ENCODE measurements around the gene B3GAT2.
A peak's percentile ranks its signal among the peaks of the same experiment; 100 is the strongest.
"Not testable (repeated sequence)": the region's sequence is repeated elsewhere in the genome, so short reads cannot be mapped to it uniquely, and the experiment has no call there.

Gene B3GAT2

GRCh38 chr6:70956451-70957283 lies at the start of gene B3GAT2:
TSS of gene B3GAT2 (minus strand) at chr6:70957060. CDS start at chr6:70956429, 631 bp downstream.
- DNase-seq (ENCODE audit: low read depth): no peak

GRCh38 chr6:70998148-70998547 lies 41.3 kb upstream of the B3GAT2 start:
- DNase-seq (ENCODE audit: low read depth): no peak

- no peak for DNase-seq (ENCODE audit: low read depth)
These were observed 40.5 kb upstream of the B3GAT2 start for GRCh38 chr6:70997379-70997778.

GRCh38 chr6:70996106-70996505 lies 39.2 kb upstream of the B3GAT2 start:
- no peak for DNase-seq (ENCODE audit: low read depth)

GRCh38 chr6:70995411-70995810 lies 38.6 kb upstream of the B3GAT2 start:
- no peak for DNase-seq (ENCODE audit: low read depth)

- DNase-seq (ENCODE audit: low read depth): no peak
These were observed 34.4 kb upstream of the B3GAT2 start for GRCh38 chr6:70991253-70991652.

- no peak for DNase-seq (ENCODE audit: low read depth)
These were observed 28.3 kb upstream of the B3GAT2 start for GRCh38 chr6:70985156-70985555.

- no peak for DNase-seq (ENCODE audit: low read depth)
These were observed 25.9 kb upstream of the B3GAT2 start for GRCh38 chr6:70982747-70983146.

GRCh38 chr6:70980727-70981126 lies 23.9 kb upstream of the B3GAT2 start:
- no peak for DNase-seq (ENCODE audit: low read depth)

GRCh38 chr6:70973604-70974003 lies 16.7 kb upstream of the B3GAT2 start:
- no peak for DNase-seq (ENCODE audit: low read depth)

- no peak for DNase-seq (ENCODE audit: low read depth)
These were observed 10.2 kb upstream of the B3GAT2 start for GRCh38 chr6:70967049-70967448.

- DNase-seq (ENCODE audit: low read depth): no peak
These were observed 391 bp upstream of the B3GAT2 start for GRCh38 chr6:70957284-70957617.

- no peak for DNase-seq (ENCODE audit: low read depth)
These were observed 739 bp downstream of the B3GAT2 start for GRCh38 chr6:70956191-70956450.

GRCh38 chr6:70955441-70956190 lies 1.2 kb downstream of the B3GAT2 start:
- peak; percentile 23 for DNase-seq (ENCODE audit: low read depth)

- no peak for DNase-seq (ENCODE audit: low read depth)
These were observed 2.1 kb downstream of the B3GAT2 start for GRCh38 chr6:70954750-70955149.

- no peak for DNase-seq (ENCODE audit: low read depth)
These were observed 2.7 kb downstream of the B3GAT2 start for GRCh38 chr6:70954176-70954575.

- no peak for DNase-seq (ENCODE audit: low read depth)
These were observed 4.2 kb downstream of the B3GAT2 start for GRCh38 chr6:70952608-70953165.

- DNase-seq (ENCODE audit: low read depth): not testable (repeated sequence)
These were observed 12.5 kb downstream of the B3GAT2 start for GRCh38 chr6:70944321-70944720.

GRCh38 chr6:70933853-70934252 lies 23.0 kb downstream of the B3GAT2 start:
- DNase-seq (ENCODE audit: low read depth): no peak

GRCh38 chr6:70905742-70906141 lies 51.1 kb downstream of the B3GAT2 start:
- no peak for DNase-seq (ENCODE audit: low read depth)

GRCh38 chr6:70903665-70904452 lies 53.0 kb downstream of the B3GAT2 start:
- DNase-seq (ENCODE audit: low read depth): no peak

- no peak for DNase-seq (ENCODE audit: low read depth)
These were observed 55.5 kb downstream of the B3GAT2 start for GRCh38 chr6:70901324-70901723.

- DNase-seq (ENCODE audit: low read depth): no peak
These were observed 56.8 kb downstream of the B3GAT2 start for GRCh38 chr6:70900047-70900446.

Measured in non-pigmented ciliary epithelial cell (primary cell).